GM23248 (cell line): ENCODE measurements around the gene DBF4.

Experiments
- EZH2 ChIP-seq: fragments of 200-600 bp; sonication (generic); IDR thresholded peaks from 2 replicates; pipeline ENCODE4 v1.6.1; 2018; ENCODE audit warnings: antibody characterized with exemption, mild to moderate bottlenecking; ENCODE audit not compliant: insufficient read depth, poor library complexity, severe bottlenecking
- EZH2phosphoT487 ChIP-seq: fragments of 200-600 bp; sonication (generic); IDR thresholded peaks from 2 replicates; pipeline ENCODE4 v1.6.1; 2018; ENCODE audit warnings: antibody characterized with exemption, moderate library complexity, mild to moderate bottlenecking, low read depth; ENCODE audit not compliant: insufficient read depth

DNA sequence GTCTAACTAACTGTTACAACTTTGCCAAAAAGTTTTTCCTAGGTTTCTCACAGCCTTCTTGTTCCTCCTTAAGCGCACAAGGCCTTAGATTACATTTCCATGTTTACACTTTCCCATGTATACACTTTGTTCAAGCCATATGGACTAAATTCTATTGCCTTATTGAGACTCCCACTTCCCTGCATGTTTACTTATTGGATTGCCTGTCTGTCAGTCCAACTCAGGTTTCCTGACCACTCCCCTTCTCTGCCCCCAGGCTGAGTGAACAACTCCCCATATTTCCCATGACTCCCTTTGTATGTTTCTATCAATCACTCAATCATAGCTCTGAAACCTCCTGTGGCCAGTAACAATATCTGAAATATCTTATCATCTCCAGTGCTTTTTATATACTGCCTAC is 43.2 kb upstream of the DBF4 start:
- TF ChIP-seq EZH2: no peak
- TF ChIP-seq EZH2phosphoT487: no peak
